ENCODE measurements around the gene TNS2.

The TNS2 gene

DNA sequence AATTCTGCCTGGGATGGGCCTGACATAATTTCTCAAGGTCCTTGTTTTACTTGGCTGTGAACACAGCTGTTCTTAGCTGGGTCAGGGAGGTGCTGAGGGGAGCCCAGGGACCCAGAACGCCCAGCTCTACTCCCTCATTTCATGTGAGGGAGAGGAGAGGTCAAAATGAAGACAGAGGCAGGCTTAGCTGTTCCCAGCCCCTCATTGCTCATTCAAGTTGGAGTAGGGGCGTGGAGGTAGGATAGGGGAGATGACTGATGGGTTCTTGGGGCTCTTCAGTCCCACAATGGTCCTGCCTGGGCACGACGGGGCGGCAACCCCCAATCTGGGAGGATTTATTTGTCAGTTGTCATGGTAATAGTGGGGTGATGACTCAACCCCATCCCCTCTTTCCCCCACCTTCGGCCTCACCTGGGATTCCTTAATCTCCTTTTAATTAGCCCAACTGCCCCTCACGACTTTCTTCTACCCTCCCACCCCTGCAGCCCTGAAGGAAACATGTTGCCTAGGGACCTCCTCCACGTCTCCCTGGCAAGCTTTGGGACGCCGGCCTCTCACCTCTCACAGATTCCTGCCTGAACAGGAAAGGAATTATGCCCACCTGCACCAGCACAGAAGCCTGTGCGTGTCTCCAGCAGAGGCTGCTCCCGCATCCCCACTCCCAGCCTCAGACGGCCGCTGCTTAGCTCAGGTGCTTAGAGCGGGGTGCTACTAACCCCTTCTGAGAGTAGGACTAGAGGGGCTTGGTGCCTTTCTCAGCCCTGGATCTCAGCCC is 19.1 kb downstream of the TNS2 start:
- no peak for DNase-seq

DNA sequence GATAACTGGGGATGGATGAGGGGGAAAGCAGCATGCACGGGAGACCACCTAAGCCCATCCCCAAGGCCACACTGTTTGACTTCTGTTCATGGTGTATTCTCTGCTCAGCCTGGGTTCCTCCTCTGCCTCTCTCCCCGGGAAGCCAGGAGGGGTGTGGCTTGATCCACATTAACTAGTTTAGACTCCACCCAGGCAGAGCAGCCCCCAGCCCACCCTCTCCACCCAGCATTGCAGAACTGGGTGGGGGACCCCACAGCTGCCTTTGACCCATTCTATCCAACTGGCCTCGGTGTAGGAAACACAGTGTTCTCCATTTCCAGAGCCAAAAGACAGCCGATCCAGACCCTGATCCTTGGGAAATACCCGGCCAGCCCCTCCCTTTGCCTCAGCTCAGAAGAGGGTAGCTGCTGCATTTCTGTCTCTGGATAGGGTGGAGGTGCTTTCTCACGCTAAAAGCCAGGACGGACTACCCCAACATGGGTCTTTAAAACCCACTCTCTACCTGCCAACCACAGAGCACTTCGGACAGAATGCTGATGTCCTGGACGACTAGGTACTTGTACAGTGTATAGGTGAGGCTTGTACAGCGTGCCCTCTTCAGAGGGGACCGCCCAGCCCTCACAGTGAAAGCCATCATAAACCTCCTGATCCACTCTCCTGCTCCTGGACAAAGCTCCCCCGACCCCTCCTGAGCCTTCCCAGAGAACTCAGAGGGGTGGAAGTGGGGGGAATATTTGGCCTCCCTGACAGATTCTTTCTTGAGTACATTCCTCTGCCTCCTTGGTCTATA is 20.0 kb downstream of the TNS2 start:
- DNase-seq, result no peak

GRCh38 chr12:53070877-53071492 is 21.1 kb downstream of the TNS2 start:
- no peak for DNase-seq

DNA sequence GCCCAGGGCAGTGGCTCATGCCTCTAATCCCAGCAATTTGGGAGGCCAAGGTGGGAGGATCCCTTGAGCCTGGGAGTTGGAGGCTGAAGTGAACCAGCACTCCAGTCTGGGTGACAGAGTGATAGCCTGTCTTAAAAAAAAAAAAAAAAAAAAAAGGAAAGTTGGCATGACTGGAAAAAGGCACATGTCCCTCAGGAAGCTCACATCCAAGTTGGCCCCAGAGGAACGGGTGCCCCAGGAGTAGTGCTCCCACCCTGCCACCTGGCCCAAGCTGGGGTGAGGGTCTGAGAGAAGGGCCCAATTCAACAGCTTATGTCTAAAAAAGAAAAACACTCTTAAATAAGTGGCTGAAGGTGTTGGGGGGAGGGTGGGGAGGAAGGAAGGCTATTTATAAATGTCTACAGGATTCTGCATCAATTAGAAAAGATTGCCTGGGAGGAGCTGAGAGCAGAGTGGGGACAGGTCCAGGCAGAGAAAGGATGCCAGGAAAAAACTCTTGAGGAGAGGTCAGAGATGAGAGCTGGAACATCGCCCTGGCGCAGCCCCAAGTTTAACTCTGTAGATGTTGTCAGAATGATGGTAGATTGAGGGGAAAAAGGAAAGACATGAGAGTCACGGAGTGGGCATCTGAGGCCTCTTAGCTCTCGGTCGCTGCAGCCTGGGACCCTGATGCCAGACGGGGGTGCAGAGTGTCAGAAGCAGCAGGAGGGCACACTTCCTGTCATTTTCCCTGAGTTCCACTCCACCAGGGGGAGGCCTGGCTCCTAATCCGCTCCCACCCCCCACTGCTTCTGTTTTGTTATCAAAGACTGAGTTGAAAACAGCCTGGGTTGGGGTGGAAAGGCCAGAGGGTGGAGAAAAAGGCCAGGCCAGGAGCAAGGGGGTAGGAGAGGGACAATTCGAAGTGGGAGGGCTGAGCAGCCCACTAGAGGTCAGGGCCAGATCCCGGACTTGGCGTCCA is 22.0 kb downstream of the TNS2 start:
- no peak for DNase-seq

DNA sequence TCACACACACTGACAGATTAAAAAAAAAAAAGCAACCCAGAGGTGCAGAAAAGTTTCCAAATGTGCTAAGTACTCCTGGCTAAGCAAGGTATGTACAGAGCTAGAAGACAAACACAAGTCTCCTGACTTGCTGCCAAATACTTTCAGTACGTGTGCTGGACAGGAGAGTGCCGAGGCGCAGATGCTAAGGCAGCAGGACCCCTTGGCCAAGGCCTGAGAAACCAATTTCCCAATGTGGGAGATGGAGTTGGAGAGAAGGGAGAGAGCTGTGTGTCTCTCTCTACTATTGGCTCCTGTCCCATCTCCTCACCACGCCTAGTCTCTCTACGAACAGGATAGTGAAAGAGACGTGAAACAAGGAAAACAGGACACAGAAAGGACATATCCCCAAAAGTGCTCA is 24.0 kb downstream of the TNS2 start:
- DNase-seq, result no peak

DNA sequence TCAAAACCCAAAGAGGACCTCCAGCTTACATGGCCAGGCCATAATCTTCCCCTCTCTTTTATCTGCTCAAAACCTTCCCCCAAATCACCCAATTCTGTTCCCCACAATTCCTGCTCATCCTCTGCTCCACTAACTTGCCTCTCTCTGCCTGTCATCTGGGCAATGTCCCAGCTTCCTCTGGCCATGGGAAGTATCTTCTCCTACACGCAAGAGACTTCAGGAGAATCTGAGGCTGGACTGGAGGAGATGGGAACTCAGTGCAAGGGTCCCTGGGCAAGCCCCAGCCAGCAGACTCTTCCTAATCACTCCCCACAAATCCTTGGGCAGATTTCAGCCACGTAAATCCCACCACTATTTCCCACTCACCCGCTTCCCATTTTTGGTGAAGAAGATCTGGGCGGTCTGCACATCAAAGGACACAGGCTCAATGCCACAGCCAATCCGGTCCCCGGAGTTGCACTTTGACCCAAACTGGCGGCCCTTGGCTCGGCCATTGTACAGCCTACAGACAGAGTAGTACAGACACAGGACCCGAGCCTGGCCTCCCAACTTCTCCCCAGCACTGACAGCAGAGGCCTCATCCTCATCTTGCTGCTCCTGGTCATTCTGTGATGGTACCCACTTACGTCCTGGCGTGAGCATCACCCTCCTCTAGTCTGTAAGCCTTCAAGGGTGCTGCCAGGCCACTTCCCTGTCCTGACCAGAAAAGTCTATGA is 24.6 kb downstream of the TNS2 start:
- DNase-seq, result no peak

GRCh38 chr12:53074999-53075370 is 25.1 kb downstream of the TNS2 start:
- no peak for DNase-seq

GRCh38 chr12:53076461-53076860 is 26.6 kb downstream of the TNS2 start:
- no peak for DNase-seq

DNA sequence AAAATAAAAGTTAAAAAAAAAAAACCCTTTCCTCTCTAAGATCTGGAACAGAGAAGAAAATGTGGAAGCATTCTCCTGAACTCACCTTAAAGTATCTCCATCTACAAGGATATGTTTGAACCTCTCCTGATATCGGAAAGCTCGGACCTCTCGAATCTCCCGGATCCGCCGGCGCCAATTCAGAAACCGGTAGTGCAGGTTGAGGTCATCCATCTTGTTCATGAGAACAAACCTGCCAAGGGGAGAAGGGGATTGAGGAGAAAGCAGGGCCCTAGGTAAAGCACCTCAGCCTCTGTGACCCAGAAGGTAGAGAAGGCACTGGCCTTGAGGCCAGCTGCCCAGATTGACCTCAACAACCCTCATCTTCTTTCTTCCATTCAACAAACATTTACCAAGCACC is 27.2 kb downstream of the TNS2 start:
- no peak for DNase-seq

- peak; percentile 49 for DNase-seq
Observed at GRCh38 chr12:53078425-53079225, 28.8 kb downstream of the TNS2 start.

GRCh38 chr12:53079226-53080117 is 29.6 kb downstream of the TNS2 start, which contains the start of gene SPRYD3:
SPRYD3 (minus strand) TSS chr12:53079390; CDS start chr12:53079333, 57 bp downstream.
- DNase-seq, result peak; percentile 95

DNA sequence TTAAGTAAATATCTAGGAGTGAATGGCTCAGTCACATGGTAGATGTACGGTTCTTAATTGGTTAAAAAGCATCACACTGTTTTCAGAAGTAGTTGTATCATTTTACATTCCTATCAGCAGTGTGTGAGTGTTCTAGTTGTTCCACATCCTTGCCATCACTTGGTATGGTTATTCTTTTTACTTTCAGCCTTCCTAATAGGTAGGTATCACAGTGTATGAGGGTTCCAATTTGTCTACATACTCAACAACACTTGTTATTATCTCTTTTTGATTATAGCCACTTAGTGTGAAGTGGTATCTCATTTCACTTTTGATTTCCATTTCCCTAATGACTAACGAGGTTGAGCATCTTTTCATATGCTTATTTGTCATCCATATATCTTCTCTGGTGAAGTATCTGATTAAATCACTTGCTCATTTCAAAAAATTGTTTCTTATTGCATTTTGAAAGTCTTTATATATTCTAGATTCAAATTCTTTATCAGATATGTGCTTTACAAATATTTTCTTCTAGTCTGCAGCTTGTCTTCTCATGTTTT is 32.8 kb downstream of the TNS2 start:
- DNase-seq, result no peak

GRCh38 chr12:53086361-53086760 is 36.5 kb downstream of the TNS2 start:
- DNase-seq, result no peak

DNA sequence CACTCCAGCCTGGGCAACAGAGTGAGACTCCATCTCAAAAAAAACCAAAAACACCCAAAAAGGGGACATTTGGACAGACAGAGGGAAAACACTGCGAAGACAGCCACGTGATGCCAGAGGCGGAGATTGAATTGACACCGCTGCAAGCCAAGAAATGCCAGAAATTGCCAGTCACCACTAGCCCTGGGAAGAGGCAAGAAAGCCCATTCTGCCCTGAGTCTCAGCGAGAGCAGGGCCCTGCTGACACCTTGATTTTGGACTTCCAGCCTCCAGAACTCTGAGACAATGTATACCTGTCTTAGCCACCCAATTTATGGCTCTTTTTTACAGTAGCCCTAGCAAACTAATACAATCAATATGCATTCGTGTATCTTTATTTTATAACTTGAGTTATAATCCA is 40.2 kb downstream of the TNS2 start:
- DNase-seq, result no peak

- no peak for DNase-seq
Observed at GRCh38 chr12:53090554-53090953, 40.7 kb downstream of the TNS2 start.

DNA sequence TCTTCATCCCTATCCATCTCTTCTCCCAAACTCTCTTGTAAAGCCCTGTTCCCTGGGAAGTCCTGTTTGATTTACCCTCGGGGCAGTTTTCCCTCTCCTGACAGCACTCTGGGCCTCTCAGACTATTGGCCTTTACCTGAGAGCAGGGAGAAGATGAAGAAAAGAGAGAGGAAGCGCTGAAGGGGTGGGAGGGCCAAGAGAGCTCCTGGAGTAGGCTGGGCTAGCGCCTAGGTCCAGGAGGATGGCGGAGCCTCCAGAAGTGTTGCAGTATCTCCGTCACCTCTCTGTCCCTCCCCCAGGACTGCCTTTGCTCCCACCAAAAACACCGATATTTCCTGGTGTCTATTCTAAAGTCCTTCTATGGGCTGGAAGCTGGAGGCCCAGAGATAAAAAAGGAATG is 41.9 kb downstream of the TNS2 start:
- no peak for DNase-seq

GRCh38 chr12:53093777-53094393 is 44.0 kb downstream of the TNS2 start:
- no peak for DNase-seq

GRCh38 chr12:53094394-53094787 is 44.5 kb downstream of the TNS2 start:
- DNase-seq, result no peak

Measured in activated CD8-positive, alpha-beta memory T cell treated with anti-CD3 and anti-CD28 coated beads, Interleukin-2, amount 50 U/mL, for 4 hours (primary cell).